NT2/D1 (cell line): ENCODE results near the gene FYCO1.

Experiments
- SUZ12 ChIP-seq: IDR thresholded peaks from 2 replicates; pipeline ENCODE4 v1.6.1; 2011; ENCODE audit not compliant: insufficient read length, insufficient read depth; ENCODE audit errors: extremely low read depth
- YY1 ChIP-seq: IDR thresholded peaks from 2 replicates; pipeline ENCODE4 v1.6.1; 2011; ENCODE audit not compliant: insufficient read length, insufficient read depth
- ZNF274 ChIP-seq: IDR thresholded peaks from 2 replicates; pipeline ENCODE4 v1.6.1; 2011; ENCODE audit warnings: mild to moderate bottlenecking, low read depth, low read length

- TF ChIP-seq ZNF274 (no peak), YY1 (no peak), SUZ12 (no peak)
These were observed 10.8 kb upstream of the FYCO1 start for GRCh38 chr3:46006238-46007032.
